Loucy (cell line): ENCODE measurements around the gene ARIH1.
"Not testable (repeated sequence)": the region's sequence is repeated elsewhere in the genome, so short reads cannot be mapped to it uniquely, and the experiment has no call there.

Experiments used
- H2AFZ ChIP-seq: fragments of 200-600 bp; sonication (generic); 2 replicates; pipeline ENCODE4 v1.6.0; 2016; ENCODE audit warnings: antibody characterized with exemption, mild to moderate bottlenecking, low read length, moderate library complexity
- H3F3A ChIP-seq: fragments of 200-600 bp; 2 replicates; pipeline ENCODE4 v1.6.0; 2016; ENCODE audit warnings: antibody characterized with exemption, low read depth, mild to moderate bottlenecking
- H3K27me3 ChIP-seq: fragments of 200-600 bp; sonication (generic); 2 replicates; pipeline ENCODE4 v1.6.1; 2014; ENCODE audit warnings: low read length, mild to moderate bottlenecking; ENCODE audit not compliant: insufficient read depth, poor library complexity, severe bottlenecking
- H3K36me3 ChIP-seq: fragments of 200-600 bp; sonication (generic); 2 replicates; pipeline ENCODE4 v1.6.1; 2016; ENCODE audit warnings: low read length; ENCODE audit not compliant: insufficient read depth
- H3K4me1 ChIP-seq: fragments of 200-600 bp; sonication (generic); 2 replicates; pipeline ENCODE4 v1.5.1; 2014; ENCODE audit warnings: low read length, mild to moderate bottlenecking; ENCODE audit not compliant: insufficient read depth, poor library complexity, severe bottlenecking
- H3K4me2 ChIP-seq: fragments of 200-600 bp; sonication (generic); 2 replicates; pipeline ENCODE4 v1.6.0; 2014; ENCODE audit warnings: antibody characterized with exemption, low read length, low read depth, mild to moderate bottlenecking; ENCODE audit not compliant: poor library complexity, severe bottlenecking
- H3K4me3 ChIP-seq: fragments of 200-600 bp; sonication (generic); 2 replicates; pipeline ENCODE4 v1.5.1; 2014; ENCODE audit warnings: low read length, mild to moderate bottlenecking, mixed read lengths; ENCODE audit not compliant: poor library complexity, severe bottlenecking
- H3K79me2 ChIP-seq: fragments of 200-600 bp; sonication (generic); 2 replicates; pipeline ENCODE4 v1.6.1; 2014; ENCODE audit warnings: low read length; ENCODE audit not compliant: insufficient read depth
- H3K9ac ChIP-seq: fragments of 200-600 bp; sonication (generic); 2 replicates; pipeline ENCODE4 v1.6.0; 2014; ENCODE audit warnings: mild to moderate bottlenecking, low read depth, low read length, moderate library complexity; ENCODE audit not compliant: poor library complexity, severe bottlenecking
- H3K9me2 ChIP-seq: fragments of 200-600 bp; sonication (generic); replicated peaks from 2 replicates; pipeline ENCODE4 v1.6.1; 2016; ENCODE audit warnings: low read depth, low read length, mixed read lengths
- H3K9me3 ChIP-seq: fragments of 200-600 bp; sonication (generic); 2 replicates; pipeline ENCODE4 v1.6.1; 2014; ENCODE audit warnings: mild to moderate bottlenecking, antibody characterized with exemption, low read length, low read depth; ENCODE audit not compliant: insufficient read depth
- H4K20me1 ChIP-seq: fragments of 200-600 bp; sonication (generic); 2 replicates; pipeline ENCODE4 v1.6.0; 2014; ENCODE audit warnings: antibody characterized with exemption, low read length, mild to moderate bottlenecking; ENCODE audit not compliant: insufficient read depth, poor library complexity, severe bottlenecking
- EZH2phosphoT487 ChIP-seq: fragments of 200-600 bp; IDR thresholded peaks from 2 replicates; pipeline ENCODE4 v1.6.1; 2018; ENCODE audit warnings: antibody characterized with exemption, mild to moderate bottlenecking, moderate library complexity, borderline replicate concordance
- TF ChIP-seq, protein P1 (sequence below): fragments of 200-600 bp; sonication (generic); conservative IDR thresholded peaks from 2 replicates; pipeline ENCODE4 v1.5.1; 2014; ENCODE audit warnings: mild to moderate bottlenecking, antibody characterized with exemption, low read length

ARIH1 gene

GRCh38 chr15:72474466-72474911 lies 359 bp downstream of the ARIH1 start:
- H3K9me3 ChIP-seq: no peaks in the 10 kb centered on the region
- peaks cover 52% of the 10 kb centered on the region for H3K79me2 ChIP-seq
- H2AFZ ChIP-seq: peak overlapping the region; percentile 4; the same call in 1 of the 2 replicates
- H3K4me1 ChIP-seq: peaks cover 41% of the 10 kb centered on the region
- peak overlapping the region; percentile 91 for H3K9ac ChIP-seq
- TF ChIP-seq, protein P1, sequence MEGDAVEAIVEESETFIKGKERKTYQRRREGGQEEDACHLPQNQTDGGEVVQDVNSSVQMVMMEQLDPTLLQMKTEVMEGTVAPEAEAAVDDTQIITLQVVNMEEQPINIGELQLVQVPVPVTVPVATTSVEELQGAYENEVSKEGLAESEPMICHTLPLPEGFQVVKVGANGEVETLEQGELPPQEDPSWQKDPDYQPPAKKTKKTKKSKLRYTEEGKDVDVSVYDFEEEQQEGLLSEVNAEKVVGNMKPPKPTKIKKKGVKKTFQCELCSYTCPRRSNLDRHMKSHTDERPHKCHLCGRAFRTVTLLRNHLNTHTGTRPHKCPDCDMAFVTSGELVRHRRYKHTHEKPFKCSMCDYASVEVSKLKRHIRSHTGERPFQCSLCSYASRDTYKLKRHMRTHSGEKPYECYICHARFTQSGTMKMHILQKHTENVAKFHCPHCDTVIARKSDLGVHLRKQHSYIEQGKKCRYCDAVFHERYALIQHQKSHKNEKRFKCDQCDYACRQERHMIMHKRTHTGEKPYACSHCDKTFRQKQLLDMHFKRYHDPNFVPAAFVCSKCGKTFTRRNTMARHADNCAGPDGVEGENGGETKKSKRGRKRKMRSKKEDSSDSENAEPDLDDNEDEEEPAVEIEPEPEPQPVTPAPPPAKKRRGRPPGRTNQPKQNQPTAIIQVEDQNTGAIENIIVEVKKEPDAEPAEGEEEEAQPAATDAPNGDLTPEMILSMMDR: no peak
- TF ChIP-seq EZH2phosphoT487: no peak
- peak overlapping the region; percentile 88 for H3K4me3 ChIP-seq
- H3K9me2 ChIP-seq: no peaks in the 10 kb centered on the region
- no peaks in the 10 kb centered on the region; the same call in 1 of the 2 replicates for H3F3A ChIP-seq
- H3K36me3 ChIP-seq: 0 out of 2 replicates have a peak, but pooled peaks cover 4% of the 10 kb centered on the region
- peaks cover 52% of the 10 kb centered on the region for H4K20me1 ChIP-seq
- no peaks in the 10 kb centered on the region for H3K27me3 ChIP-seq
- peak overlapping the region; percentile 94 for H3K4me2 ChIP-seq

DNA sequence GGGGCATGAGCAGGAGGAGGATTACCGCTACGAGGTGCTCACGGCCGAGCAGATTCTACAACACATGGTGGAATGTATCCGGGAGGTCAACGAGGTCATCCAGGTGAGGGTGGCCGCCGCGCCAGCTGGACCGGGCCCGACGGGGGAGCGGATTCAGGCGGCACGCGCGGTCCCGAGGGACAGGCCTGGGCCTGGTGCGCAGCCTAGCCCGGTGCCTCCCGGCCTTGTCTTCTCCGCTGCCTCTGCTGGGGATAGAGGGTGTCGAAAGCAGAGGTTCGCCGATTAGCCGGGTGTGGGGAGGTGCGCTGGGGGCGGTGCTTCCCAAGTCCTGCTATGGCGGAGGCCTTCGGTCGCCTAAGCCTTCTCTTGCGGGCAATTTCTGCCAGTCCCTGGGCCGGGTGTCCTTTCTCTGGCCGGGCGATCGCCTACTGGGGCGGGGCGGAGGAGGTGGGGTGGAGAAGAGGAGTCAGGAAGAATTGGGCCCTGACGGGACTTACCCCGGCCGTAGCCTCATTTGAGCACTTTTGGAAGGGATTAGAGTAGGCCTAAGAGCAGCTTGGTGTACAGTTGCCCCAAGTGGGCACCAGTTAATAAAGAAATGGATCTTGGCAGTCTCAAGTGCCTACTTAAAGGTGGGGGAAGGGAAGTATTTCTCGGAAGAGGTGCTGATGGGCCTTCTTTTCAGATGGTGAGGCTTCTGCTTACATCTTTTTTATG lies 940 bp downstream of the ARIH1 start:
- Histone ChIP-seq H3K4me1 (peaks cover 41% of the 10 kb centered on the region), H3K9me2 (no peaks in the 10 kb centered on the region), H4K20me1 (peaks cover 58% of the 10 kb centered on the region), H3K27me3 (no peaks in the 10 kb centered on the region), H3K4me3 (peak overlapping the region; percentile 88), H2AFZ (peak overlapping the region; percentile 4; the same call in 1 of the 2 replicates), H3K79me2 (peaks cover 58% of the 10 kb centered on the region), H3K9ac (peak overlapping the region; percentile 91), H3K4me2 (peak overlapping the region; percentile 94), H3K36me3 (0 out of 2 replicates have a peak, but pooled peaks cover 4% of the 10 kb centered on the region), H3F3A (no peaks in the 10 kb centered on the region; the same call in 1 of the 2 replicates), H3K9me3 (no peaks in the 10 kb centered on the region)
- TF ChIP-seq, protein P1: no peak
- no peak for TF ChIP-seq EZH2phosphoT487

DNA sequence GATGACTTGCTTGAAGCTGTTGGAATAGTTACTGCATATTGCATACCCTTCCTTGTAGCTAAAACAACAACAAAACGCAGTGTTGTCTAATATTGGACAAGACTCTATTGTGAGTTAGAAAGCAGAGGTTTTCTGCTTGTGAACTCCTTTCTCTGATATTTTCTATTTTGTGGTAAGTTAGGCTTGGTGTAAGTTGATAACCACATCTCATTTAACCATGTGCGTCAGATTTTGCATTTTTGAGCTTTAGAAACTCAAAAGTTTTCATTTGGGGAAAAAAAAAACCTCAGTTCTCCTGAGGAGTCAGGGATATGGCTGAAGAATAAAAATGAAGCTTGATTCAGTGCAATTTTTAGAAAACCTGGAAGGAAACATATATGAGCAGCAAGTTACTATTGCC lies 1.5 kb downstream of the ARIH1 start:
- no peak for TF ChIP-seq EZH2phosphoT487
- TF ChIP-seq, protein P1: no peak
- no peak overlapping the region for H2AFZ ChIP-seq
- peak overlapping the region; percentile 91 for H3K9ac ChIP-seq
- H3K9me3 ChIP-seq: no peaks in the 10 kb centered on the region
- H3K27me3 ChIP-seq: no peaks in the 10 kb centered on the region
- no peaks in the 10 kb centered on the region; the same call in 1 of the 2 replicates for H3F3A ChIP-seq
- H3K36me3 ChIP-seq: 0 out of 2 replicates have a peak, but pooled peaks cover 4% of the 10 kb centered on the region
- H3K79me2 ChIP-seq: peaks cover 64% of the 10 kb centered on the region
- H3K4me3 ChIP-seq: peak overlapping the region; percentile 88
- H3K4me2 ChIP-seq: peak overlapping the region; percentile 94
- H4K20me1 ChIP-seq: peaks cover 60% of the 10 kb centered on the region
- peaks cover 42% of the 10 kb centered on the region for H3K4me1 ChIP-seq
- no peaks in the 10 kb centered on the region for H3K9me2 ChIP-seq

DNA sequence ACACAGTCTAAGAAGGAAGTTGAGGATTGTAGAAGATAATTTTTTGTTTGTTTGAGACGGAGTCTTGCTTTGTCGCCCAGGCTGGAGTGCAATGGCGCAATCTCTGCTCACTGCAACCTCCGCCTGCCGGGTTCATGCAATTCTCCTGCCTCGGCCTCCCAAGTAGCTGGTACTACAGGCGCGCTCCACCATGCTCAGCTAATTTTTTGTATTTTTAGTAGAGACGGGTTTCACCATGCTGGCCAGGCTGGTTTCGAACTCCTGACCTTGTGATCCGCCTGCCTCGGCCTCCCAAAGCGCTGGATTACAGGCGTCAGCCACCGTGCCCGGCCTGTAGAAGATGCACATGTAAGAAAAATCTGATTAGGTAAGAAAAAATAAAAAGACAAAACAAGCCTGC lies 2.2 kb downstream of the ARIH1 start:
- Histone ChIP-seq H3K4me3 (peak overlapping the region; percentile 88), H3K4me2 (peak overlapping the region; percentile 94), H4K20me1 (peaks cover 63% of the 10 kb centered on the region), H3K9ac (peak overlapping the region; percentile 91), H3K79me2 (peaks cover 70% of the 10 kb centered on the region), H3K4me1 (peaks cover 45% of the 10 kb centered on the region)
- H3K9me3 ChIP-seq, H3K27me3 ChIP-seq, H3K36me3 ChIP-seq, H2AFZ ChIP-seq, H3K9me2 ChIP-seq, H3F3A ChIP-seq: not testable (repeated sequence)
